HuH-7 (cell line): ENCODE results near the gene RPRD1B.
"Not testable (repeated sequence)": the region's sequence is repeated elsewhere in the genome, so short reads cannot be mapped to it uniquely, and the experiment has no call there.

ENCODE experiments used
- DNase-seq: peaks from one replicate; pipeline ENCODE4 v3.0.0; 2011; ENCODE audit warnings: low spot score

RPRD1B gene

DNA sequence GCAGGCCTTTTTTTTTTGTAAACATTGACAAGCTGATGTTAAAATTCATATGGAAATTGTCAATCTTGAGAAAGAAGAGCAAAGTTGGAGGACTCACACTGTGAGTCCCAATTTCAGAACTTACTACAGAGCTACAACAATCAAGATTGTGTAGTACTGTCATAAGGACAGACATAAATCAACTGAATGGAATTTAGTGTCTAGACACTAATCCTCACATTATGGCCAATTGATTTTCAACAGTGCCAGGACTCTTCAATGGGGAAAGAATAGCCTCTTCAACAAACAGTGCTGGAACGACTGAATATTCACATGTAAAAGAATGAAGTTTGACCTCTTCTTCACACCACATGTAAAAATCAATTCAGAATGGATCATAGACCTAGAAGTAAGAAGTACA lies 70.7 kb downstream of the RPRD1B start:
- DNase-seq: no peak

DNA sequence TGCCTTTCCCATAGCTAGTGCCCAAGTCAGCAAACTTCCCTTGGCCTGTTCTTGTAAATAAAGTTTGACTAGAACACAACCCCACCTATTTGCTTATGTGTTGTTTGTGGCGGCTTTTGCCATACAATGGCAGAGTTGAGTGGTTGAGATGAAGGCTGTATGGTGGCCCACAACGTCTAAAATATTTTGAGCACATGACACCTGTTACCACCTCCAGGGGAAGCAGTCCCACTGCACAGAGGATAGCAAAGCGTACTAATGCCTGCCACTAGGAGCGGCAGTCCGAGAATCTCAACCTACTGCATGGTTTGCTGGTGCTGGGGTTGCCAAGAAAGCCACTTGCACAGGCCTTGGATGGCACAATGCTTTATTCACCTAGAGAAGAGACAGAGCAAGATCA lies 72.9 kb downstream of the RPRD1B start:
- DNase-seq: no peak

DNA sequence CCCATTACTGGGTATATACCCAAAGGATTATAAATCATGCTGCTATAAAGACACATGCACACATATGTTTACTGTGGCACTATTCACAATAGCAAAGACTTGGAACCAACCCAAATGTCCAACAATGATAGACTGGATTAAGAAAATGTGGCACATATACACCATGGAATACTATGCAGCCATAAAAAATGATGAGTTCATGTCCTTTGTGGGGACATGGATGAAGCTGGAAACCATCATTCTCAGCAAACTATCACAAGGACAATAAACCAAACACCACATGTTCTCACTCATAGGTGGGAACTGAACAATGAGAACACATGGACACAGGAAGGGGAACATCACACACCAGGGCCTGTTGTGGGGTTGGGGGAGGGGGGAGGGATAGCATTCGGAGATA lies 73.8 kb downstream of the RPRD1B start:
- not testable (repeated sequence) for DNase-seq

DNA sequence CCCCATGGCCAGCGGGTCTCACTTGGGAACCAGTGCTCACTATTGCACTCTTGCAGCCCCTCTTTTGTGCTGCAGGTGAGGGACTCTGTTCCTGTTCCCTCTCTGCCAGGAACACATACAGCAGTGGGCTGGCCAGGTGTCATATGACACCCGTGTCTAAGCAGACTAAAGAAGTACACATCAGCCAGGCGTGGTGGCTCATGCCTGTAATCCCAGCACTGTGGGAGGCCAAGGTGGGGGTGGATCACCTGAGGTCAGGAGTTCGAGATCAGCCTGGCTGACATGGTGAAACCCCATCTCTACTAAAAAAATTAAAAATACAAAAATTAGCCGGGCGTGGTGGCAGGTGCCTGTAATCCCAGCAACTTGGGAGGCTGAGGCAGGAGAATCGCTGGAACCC lies 74.4 kb downstream of the RPRD1B start:
- not testable (repeated sequence) for DNase-seq

DNA sequence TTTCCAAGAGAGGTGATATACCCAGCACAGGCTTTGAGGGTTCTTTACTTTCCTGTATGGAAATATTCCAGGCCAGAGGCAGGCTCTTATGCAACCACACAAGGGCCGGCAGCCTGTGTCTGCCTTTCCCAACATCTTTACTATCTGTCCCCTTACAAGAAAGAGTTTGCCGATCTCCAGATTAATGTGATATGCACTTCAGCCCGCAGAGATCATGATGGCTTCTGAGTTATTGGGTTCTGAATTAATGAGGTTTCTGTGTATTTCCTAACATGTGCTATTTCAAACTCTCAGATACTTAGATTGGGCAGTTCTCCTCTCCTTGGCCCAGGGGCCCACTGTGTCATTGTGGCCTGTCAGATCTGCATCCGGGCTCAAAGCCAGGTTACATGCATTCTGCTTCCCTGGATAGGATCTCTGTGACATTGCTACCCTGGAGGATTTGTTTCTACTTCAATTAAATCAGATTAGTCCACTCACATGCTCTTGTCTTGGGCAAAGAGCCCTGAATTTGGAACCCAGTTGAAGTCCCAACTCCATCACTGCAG lies 75.0 kb downstream of the RPRD1B start:
- no peak for DNase-seq

DNA sequence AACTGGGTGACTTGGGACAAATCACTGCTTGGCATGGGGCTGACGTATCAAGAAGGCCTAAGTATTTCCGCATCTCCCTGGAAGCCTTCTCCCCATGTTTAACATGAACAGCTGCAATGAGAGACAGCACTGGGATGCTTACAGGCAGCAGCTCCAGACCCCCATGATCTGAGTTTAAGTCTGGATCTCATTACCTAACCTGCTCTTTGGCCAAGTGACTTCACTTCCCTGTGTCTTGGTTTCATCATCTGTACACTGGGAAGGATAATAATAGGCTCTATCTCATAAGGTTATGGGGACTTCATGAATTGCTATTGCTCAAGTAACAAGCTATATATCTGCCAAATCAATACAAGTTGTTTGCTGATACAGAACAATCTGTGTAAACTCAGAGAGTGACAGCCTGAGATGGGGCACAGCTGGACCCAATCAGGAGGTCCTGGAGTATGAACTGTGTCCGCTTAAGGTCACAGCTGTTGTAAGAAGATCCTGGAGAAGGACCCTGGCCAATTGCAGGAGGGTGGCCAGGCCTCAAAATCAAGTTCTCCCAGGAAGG lies 75.5 kb downstream of the RPRD1B start:
- DNase-seq: no peak

DNA sequence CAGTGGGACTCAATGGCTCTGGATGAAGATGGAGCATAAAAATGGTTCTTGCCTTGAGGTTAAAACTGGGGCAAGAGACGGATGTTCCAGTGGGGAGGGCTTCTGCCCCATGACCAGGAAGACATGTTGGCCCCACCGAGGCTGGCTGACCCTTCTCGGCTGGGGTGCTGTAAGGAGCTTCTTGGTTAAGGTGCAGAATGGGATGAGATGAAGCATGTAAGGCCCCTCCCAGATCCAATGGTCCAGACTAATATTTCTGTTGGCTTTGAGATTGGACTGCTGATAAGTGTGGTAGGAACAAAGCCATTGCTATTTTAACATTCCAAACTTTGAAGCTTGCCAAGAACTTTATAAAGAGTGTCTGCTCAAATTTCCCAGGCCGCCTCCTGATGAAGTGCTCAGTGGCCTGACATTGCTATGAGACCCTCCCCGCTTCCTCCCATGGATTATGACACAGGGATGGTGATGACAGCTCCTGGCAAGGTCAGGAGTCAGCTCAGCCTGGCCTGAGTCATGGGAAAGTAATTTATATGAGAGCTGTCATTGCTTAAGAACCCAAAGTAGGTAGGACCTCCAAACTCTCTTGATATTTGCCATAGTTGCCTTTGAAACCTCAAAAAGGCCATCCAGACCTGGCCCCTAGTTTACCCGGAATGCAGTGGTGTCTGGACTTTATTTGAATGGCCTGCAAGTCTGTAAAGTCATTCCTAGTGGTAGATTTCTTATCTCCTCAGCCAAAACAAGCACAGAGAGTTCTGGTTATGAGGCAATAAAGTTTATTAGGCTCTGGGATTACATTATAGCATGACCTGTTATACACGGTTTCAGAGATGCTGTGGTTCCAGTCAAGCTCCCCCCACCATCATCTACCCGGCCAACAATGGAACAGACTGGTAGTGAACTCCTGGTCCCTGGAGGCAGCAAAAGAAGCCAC lies 76.3 kb downstream of the RPRD1B start:
- DNase-seq: no peak

DNA sequence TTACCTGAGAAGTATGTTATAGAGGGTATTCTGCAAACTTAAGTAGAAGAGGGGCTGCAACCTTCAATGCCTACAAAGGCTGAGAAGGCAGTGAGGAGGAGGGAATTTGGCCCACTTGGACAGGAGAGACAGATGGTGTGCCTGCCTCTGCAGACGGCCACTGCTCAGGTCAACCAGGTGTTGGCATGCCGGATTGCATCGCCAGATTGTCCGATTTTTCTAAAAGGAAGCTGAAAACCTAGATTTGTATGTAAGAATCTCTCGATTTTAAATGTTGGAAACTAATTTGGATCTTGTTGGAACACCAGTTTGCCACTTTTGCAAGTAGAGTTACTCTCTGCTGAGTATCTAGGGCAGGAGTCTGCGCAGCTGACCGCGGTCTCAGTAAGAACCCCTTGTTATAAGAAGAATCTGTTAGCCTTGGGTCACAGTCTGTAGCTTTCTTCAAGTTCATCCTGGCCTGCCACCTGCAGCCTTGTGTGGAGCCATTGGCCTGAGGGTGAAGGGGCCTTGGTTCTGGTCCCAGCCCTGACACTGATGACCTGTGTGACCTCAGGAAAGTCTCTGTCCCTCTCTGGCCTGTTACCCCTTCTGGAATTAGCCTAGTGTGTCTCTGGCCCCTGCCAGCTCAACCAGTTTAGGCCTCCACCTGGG lies 77.1 kb downstream of the RPRD1B start:
- DNase-seq: no peak

DNA sequence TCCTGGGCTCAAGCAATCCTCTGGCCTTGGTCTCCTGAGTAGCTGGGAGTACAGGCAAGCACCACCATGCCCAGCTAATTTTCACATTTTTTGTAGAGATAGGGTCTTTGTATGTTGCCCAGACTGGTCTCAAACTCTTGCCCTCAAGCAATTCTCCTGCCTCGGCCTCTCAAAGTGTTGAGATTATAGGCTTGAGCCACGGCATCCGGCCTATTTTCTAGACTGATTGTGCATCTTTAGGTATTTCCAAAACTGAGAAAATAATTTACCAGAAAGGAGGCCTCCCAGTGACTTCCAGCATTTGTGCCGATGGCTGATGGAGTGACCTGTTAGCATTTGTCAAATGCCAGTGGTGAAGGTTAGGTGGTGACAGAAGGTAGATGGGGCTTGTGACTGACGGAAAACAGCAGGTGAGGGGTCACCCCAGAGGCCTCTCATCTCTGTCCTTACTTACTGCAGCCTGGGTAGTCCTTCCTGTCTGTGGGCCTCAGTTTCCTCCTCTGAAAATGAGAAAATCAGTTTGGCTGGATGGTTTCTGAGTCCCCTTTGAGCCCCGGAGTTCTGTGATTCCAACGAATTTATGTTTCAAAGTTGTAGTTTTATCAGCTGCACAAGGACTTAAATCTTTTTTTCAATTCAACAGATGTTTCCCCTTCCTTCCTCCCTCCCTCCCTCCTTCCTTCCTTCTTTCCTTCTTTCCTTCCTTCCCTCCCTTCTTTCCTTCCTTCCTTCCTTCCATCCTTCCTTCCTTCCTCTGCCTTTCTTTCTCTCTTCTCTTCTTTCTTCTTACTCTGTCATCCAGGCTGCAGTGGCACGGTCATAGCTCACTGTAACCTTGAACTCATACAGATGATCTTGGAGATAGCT lies 78.1 kb downstream of the RPRD1B start:
- no peak for DNase-seq

DNA sequence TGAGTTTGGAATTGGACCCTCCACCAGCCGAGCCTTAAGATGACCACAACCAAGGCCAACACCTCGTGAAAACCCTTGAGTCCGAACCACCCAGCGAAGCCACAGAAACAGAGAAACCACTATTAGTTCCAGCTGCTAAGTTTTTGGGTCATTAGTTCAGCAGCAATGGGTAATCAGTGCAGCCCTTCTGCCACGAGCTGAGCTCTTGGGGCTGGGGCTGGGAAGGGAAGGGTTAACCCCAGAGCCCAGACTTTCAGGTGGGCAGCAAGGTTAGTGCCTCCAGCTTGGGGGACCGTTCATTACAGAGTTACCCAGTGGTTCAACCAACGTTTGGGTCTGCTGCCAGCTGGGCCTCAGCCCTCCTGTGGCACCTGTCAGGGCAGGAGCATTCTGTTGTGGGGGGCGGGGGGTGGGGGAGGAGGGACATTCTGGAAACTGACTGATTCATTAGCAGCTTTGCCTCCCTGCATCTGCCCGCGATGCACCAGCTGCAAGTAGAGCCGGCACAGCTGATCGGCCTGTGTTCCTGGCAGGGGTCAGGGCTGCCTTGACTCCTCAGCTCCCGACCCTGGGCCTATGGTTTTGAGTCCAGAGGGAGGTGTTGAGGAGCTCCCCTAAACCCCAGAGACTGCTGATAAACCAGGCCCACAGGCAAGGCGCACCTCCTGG lies 78.8 kb downstream of the RPRD1B start:
- no peak for DNase-seq

DNA sequence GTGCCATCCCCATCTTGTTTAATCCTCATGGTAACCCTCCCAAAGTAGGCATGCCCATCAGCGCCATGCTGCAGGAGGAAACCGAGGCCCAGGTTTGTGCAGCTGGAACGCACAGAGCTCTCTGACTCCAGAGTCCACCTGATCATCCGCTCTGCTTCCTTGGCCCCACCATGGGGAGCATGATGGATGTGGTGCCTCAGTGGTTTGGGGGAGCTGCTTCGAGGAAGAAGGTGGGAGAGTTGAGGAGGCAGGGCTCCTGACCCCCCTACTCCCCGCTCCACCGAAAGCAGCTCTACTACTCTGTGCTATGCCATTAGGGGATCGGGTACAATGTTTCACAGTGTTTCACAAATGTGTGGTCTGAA lies 79.4 kb downstream of the RPRD1B start:
- no peak for DNase-seq

DNA sequence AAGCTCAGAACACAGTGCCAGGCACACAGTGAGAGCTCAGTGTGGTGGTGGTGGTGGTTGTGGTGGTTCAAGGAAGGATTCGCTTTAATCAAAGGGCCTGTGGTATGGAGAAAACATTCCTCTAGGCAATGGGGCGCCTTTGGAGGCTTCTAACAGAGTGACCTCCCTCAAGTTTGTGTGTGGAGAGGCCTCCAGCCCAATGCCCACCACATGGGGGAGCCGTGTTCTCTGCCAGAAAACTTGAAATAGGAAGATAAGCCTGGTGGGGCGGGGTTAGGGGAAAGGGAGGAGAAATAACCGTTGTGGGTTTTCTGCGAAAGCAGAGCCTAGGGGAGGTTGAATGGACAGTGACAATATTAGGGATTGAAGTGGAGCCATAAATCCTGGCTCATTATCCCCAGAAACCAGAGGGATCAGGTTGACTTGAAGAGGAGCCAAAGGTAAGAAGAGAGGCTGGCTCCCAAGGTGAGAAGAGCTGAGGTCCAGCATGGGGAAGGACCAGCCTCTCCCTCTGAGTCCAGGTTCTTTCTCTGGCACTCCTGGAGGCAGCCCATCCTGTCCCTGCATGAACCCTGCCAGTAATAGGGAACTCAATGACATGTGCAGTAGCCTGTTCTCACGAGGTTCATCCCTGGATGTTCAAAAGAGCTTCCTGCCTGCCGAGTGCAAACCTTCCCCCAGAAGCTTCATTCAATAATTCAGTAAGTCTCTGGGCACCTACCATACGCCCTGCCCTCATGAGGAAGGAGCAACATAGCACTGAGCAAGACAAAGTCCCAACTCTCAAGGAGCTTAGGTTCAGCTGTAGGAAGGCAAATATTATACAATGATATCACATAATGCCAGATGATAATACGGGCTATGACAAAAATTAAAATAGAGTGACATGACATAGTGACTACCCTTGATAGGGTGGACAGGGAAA lies 80.1 kb downstream of the RPRD1B start:
- DNase-seq: no peak

DNA sequence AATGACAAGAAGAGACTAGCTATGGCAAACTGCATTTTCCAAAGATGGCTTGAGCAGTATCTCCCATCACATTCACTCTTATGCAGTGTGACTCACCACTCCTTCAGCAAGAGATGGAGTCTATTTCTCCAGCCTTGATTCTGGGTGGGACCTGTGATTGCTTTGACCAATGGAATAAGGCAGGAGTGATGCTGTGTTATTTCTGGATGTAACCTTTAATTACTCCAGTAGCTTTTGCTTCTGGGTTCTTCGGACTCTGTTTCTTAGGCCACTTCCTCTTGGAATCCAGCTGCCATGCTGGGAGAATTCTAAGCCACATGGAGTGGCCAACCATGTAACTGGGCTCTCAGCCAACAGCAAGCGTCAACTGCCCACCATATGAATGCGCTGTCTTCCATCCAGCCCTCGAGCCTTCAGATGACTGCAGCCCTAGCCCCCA lies 80.8 kb downstream of the RPRD1B start:
- DNase-seq: no peak

DNA sequence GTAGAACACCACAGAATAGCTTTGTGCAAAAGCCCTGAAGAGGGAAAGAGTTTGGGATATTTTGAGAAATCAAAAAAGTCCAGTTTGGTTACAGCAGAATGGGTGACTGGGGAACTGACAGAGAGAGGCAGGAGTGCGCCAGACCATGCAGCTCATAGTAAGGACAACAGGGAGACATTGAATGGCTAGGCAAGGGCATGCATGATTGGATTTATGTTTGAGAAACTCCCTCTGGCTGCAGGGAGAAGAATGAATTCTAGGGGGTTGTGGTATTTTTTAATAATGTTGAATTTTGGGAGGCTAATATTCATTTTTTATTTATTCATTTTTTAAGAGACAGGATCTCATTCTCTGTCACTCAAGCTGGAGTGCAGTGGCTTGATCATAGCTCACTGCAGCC lies 81.7 kb downstream of the RPRD1B start:
- DNase-seq: no peak

DNA sequence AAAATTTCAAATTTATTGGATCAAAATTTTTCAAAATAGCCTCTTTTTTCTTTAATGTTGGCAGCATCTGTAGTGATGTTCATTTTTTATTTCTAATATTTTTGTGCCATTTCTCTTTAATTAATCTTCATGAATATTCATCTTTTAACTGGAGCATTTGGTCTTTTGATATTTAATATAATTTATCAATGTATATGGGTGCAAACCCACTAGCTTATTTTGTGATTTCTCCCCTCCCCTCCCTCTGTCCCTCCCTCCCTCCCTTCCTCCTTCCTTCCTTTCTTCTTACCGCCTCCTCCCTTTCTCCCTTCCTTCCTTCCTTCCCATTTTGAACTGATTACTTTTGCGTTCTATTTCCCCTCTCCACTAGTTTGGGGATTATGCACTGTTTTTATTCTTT lies 82.3 kb downstream of the RPRD1B start:
- DNase-seq: no peak

DNA sequence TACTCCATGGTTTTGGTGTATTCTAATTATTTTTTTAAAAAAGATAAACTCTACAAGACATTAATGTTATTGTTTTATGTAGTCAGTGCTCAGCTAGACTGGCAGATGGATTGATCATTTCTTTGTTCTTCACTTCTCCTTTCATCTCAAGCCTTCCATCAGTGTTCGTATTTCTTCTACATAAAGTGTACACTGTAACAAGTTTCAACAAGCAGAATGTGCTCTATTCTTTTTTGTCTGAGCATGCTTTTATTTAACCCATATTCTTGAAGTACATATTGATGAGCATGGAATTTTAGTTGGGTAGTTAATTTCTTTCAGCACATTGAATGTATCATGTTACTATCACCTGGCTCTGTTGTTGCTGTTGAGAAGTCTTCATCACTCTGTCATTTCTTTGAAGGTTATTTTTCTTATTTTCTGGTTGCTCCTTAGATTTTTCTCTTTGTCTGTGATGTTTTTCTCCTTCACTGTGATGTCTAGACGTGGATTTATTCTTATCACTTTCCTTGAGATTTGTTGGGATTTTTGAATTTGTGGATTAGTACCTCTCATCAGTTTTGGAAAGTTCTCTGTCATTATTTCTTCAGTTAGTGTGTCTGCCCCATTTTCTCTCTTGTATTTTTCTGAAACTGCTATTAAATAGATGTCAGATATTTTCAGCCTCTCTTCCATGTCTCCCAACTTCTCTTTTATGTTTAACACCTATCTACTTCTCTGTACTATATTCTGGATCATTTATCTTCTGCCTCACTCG lies 83.0 kb downstream of the RPRD1B start:
- no peak for DNase-seq

DNA sequence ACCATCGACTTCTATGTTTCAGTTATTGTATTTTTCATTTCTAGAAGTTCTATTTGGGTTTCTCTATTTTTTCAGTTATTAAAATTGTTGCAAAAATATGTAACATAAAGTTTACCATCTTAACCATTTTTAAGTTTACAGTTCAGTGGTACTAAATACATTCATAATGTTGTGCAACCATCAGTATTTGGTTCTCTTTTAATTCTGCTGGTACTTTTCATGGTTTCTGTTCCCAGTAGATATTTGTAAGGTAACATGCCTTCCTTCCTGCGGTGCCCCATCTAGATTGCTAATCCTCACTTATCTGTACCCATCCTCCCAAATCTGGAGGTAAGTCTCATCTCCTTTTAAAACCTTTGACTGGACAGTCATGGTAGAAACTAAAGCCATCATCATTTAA lies 83.7 kb downstream of the RPRD1B start:
- DNase-seq: no peak

DNA sequence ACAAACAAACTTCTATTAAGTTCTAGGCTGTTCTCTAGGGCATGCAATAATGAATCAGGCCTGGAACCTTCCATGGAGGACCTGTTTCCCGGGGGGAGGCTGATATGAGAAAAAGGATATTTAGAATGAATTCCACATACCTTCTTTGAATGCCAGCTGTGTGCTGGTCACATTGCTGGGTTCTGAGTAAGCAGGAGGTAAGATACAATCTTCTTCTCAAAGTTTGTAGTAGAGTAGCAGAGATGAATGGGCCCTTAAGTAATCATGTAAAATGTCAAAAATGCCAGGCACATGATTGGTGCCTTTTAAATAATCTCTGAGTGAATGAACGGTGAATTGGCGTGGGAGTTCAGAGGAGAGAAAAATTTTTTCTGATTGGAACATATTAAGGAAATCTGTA lies 84.1 kb downstream of the RPRD1B start:
- DNase-seq: no peak

DNA sequence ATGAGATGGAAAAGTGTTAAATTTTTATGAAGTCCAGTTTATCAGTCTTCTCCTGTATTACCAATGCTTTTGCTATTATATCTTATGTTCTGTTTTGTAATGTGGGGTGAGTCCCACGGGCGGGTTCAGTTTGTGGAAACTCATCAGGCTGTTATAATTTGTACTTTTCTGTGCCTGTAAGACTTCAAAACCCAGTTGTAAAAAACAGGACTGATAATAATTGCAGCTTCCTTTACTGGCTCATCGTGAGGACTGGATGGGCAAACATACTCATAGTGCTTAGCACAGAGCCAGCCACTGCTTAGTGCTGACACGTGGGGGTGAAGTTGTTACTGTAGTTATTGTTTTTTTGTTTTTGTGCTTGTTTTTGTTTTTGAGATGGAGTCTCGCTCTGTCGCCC lies 85.9 kb downstream of the RPRD1B start:
- no peak for DNase-seq

DNA sequence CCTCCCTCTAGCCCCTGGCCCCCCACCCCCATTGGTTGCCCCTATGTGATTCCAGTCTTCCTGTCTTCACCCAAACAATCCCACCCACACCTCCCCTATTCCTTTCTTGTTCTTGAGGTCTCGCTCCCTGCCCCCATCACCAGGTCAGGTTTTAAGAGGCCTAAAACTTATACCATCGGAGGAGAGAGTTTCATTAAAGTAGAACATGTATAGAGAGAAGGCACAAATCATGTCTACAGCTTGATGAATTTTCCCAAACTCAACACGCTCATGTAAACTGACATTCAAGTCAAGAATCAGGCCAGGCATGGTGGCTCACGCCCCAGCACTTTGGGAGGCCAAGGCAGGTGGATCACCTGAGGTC lies 87.1 kb downstream of the RPRD1B start:
- DNase-seq: no peak
